Ammon's horn (tissue), 1 donor: ENCODE measurements around the gene HSPA12A.

Source experiments
- DNase-seq: peaks from one replicate; pipeline ENCODE4 v3.0.0-alpha.2; 2016; ENCODE audit warnings: low spot score

The HSPA12A gene

DNA sequence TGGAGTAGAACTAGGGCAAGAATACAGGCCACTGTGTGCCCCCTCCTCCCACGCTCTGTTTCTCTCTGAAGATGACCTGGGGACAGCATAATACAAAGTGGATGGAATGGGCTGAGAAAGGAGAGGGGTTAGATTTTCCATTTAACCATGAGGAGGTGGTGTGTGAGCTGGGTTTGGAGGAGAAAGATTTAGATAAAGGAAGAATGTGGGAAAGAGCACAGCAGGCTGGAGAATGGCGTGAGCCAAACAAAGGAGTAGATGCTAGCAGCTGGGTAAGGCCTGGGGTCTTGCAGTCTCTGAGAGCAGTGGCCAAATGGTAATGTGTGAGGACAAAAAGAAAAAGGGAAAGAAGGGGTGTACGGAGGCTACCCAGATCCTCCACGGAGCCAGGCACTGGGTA is 113.0 kb downstream of the HSPA12A start:
- DNase-seq: no peak

DNA sequence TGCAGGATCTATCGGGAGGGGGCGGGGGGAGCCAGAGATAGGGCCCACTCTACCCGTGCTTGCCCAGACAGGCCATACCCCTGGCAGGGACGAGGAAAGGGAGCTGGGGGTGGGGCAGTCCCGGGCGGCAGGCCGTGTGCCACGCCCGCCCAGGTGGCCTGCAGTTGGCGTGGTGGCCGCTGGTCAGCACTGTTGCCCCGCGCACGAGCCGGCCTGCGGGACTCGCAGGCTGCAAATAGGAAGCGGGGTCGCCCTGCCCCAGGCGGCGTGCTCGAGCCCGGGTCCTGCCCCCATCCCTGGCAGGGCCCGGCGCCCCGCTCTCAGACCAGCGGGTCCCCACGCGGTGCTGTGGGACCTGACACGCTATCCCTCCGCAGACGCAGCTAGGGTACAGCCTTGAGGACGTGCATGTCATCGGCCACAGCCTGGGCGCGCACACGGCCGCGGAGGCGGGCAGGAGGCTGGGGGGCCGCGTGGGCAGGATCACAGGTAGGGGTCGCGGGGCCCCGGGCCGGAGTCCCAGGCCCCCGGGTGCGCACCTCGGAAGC is 114.9 kb downstream of the HSPA12A start:
- no peak for DNase-seq

DNA sequence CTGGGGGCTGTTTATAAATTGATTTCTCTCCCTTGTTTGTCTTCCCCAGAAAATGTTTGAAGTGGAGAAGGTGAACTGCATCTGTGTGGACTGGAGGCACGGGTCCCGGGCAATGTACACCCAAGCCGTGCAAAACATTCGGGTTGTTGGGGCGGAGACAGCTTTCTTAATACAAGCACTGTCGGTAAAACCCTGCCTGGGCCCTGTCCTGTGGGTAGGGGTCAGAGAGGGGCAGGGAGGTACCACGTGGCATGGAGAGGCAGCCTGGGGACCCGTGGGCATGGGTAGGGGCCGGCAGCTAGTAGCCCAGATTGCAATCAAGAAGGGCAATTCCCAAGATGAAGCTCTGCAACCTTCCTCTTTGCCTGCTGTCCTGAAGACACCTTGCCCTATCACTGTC is 115.6 kb downstream of the HSPA12A start:
- no peak for DNase-seq

DNA sequence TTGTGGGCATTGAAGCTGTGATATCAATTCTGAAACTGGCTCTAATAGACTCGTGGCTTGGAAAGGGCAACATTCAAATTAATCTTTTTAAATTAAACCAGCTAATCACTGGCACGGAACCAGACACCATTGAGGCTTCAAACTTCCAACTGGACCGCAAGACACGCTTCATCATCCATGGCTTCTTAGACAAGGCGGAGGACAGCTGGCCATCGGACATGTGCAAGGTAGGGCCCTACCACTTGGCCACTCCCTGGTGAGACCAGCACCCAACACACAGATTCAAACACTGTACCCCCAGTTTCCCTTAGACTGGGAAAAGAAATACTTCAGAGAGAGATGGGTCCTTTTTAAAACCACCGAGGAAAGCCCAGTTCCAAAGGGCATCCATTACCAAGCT is 116.5 kb downstream of the HSPA12A start:
- DNase-seq: no peak

DNA sequence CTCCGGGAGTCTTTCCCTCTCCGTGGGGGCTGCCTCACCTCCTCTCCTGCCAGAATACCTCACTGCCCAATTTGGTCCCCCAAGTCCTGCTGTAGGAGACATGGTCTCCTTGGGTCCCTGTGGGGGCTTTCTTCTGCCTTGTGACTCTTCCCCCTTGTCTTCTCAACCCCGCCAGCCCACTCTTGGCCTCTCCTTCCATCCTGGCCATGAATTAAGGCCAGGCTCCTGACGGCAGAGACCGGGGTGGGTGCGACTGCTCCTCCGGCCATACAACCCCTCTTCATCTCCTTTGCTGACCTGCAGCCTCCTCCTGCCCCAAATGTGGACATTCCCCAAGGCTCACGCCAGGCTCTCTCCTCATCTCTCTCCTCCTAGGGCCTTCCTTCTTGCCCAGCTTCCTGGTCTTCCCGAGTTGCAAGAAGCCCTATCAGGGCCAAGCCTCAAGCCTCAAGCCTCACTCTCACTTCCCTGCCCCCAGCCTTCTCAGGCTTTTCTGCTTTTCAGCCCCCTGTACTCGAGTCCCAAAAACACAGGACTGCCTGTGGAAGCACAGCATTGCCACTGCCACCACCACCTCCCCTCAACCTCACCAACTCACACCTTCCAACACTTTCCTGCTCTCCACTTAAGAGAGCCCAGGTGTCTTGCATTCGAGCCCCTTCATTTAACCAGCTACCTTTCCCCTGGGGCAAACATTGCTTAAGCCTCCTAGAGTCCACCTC is 120.3 kb downstream of the HSPA12A start:
- DNase-seq: no peak

DNA sequence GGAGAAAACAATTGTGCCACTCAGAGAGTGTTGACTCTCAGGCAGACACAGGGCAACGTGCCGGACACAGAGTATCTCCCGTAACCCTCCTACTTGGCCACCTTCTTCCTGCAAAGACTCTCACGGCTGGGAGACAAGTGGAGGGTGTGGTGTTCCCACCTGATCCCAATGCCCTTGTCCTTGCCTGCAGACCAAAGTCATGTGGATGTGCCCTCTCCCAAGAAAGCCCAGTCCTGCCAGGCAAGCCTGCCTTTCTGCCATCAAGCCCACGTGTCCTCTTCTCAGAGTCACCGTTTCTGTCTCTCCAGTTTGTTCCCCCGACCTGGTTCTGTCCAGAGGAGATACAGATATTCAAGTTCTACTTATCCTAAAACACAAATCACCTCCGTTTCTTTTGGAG is 120.9 kb downstream of the HSPA12A start:
- DNase-seq: no peak
